Measurements from ENCODE around the gene SPINK1. TPM values are rescaled to one million over a fixed set of nuclear protein-coding genes. Genes with fewer than 3 reads are reported as not detected.

The SPINK1 gene
- total RNA-seq, 1 donor from 2014 or later: 4,017 TPM

Other genes with a start within 250 kb of the SPINK1 start
- gene JAKMIP2, start 48.9 kb downstream of the SPINK1 start, total RNA-seq: 1.3 TPM
- gene SCGB3A2, start 47.0 kb upstream of the SPINK1 start, total RNA-seq: not detected
- gene C5orf46, start 74.9 kb upstream of the SPINK1 start, total RNA-seq: not detected
- 3.2 TPM for gene SPINK5, start 232.3 kb upstream of the SPINK1 start, total RNA-seq

Data from ureter (tissue), 1 donor.